GM11168 (cell line): ENCODE results near the gene NUP188.
"Not testable (repeated sequence)": the region's sequence is repeated elsewhere in the genome, so short reads cannot be mapped to it uniquely, and the experiment has no call there.

Experiments used
- in situ Hi-C: fragments of 300-500 bp; cut with MboI; formaldehyde crosslinking; loops from one replicate; pipeline ENCODE4 v1.12.0; 2022; ENCODE audit warnings: low sequenced_read_pairs; ENCODE audit not compliant: unreplicated experiment

Gene NUP188

DNA sequence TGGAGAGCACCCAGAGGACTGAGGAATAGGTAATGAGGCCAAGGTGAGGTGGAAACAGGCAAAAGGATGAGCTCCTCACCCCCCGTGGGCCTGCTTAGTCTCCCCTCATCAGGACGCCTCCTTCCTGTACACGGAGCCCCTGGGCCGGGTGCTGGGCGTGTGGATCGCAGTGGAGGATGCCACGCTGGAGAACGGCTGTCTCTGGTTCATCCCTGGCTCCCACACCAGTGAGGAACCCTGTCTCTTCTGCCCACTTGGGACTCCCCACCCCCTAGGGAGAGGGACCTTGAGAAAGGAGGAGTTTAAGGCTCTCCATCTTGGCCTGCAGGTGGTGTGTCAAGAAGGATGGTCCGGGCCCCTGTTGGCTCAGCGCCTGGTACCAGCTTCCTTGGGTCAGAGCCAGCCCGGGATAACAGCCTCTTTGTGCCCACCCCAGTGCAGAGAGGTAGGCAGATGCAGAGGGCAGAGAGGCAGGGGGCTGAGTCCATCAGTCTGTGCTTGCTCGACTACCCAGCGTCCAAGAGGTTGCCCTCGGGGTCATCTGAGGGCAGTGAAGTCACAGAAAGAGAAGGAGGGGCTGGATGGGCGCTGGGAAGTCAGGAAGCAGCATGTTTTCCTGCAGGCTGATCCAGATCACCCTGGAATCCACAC, 7.1 kb upstream of the NUP188 start:
- in situ Hi-C loops = no loop called here

DNA sequence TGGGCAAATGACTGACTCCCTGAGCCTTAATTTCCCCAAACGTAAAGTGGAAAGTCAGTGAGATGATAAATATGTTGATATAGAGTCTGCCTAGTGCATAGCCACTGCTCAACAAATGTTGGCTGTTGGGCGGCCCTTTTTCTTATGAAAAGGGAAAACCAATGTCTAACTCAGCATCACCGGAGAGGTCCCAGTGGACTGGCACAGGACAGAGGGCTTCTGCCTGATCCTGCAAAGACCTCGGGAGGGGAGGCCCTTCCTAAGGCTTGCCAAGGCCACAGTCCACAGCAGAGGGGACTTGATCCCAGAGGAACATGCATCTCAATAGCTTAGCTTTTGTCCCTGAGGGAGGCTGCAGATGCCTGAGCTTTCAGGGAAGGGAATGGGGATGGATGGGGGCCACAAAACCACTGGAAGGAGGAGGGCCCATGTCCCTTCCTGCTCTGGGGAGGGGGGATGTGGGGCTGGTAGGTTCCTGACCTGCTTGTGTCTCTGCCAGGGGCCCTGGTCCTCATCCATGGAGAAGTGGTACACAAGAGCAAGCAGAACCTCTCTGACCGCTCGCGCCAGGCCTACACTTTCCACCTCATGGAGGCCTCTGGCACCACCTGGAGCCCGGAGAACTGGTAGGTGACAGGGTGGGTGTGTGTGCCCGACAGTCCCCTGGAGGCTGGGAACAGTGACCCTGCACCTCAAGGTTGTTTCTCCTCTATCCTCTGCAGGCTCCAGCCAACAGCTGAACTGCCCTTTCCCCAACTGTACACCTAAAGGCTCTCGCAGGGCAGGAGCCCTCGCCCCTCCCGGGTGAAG, 6.3 kb upstream of the NUP188 start:
- in situ Hi-C loops = no loop called here

DNA sequence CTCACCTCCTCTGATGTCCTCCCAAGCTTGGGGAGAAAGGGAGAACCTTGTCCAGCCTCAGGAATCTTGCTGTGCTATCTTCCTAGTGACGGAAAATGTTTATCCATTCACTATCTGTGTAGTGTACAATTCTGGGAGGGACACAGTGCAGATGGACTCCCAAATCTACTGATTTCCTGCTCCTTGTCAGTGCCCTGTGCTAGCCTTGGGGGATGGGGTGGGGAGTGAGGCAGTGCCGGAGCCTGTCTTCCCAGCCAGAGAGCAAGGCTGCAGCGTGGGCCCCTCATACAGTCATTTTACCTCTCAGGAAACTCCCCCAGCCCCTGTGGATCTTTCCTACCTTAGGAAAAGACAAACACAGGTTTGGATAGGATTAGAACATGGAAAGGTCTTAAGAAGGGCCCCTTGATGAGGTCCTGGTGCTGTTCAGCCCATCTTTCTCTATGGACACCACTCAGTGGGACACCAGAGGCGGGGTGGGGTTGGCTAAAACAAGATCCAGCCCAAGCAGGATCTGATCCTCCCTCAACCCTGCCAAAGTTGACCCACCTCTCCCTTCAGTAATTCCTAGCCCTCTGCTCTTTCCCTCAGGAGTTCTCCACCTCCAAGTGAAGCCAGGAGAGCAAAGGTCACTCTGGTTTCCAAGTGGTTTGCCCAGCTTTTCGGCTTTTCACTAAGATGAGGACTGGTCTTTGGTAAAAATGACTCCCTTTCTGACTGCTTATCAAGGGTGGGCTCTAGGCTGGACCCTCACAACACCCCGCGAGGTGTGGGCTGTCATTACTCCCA, 3.5 kb upstream of the NUP188 start:
- in situ Hi-C loops = no loop called here

DNA sequence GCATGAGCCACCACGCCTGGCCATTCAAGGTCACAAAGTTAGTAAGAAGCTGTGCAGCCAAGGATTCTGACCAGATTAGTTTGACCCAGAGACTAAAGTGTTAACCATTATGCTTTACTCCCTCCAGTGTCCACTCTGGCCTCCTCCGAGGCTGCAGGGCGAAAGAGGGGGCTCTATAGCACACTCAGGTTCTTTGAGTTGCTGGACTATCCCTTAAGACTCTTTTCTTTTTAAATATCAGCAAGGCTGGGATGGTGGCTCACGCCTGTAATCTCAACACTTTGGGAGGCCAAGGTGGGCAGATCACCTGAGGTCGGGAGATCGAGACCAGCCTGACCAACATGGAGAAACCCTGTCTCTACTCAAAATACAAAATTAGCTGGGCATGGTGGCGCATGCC, 2.5 kb upstream of the NUP188 start:
- in situ Hi-C loops = not testable (repeated sequence)

DNA sequence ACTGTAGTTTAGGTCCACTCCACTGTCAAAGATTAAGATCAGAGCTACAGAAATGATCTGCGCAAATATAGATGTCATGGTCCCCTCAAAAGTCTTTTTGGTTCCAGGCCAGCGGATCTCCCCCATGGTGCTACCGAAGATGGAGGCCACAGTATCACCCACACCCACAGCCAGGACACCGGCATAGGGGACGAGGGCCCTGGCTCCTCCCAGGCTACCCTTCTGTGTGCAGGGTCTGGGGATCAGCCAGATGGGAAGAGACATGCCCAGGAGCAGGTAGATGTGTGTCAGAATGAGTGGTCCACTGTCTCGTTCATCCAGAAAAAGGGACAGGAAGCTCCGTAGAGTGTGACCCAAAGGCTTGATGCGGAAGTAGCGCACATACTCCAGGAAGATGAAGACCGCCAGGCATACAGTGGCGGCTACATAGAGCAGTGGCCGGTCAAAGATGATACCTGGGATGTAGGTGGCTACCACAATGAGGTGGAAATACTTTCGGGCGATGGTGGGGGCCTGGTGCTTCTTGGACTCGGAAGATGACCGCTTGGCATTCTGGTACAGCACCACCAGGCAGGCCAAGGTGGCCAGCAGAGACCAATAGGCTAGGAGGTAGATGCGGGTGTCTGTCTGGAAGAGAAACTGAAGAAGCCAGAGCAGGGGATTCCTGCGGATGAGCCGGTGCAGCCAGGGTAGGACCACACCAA, 1.5 kb upstream of the NUP188 start:
- in situ Hi-C loops = no loop called here

DNA sequence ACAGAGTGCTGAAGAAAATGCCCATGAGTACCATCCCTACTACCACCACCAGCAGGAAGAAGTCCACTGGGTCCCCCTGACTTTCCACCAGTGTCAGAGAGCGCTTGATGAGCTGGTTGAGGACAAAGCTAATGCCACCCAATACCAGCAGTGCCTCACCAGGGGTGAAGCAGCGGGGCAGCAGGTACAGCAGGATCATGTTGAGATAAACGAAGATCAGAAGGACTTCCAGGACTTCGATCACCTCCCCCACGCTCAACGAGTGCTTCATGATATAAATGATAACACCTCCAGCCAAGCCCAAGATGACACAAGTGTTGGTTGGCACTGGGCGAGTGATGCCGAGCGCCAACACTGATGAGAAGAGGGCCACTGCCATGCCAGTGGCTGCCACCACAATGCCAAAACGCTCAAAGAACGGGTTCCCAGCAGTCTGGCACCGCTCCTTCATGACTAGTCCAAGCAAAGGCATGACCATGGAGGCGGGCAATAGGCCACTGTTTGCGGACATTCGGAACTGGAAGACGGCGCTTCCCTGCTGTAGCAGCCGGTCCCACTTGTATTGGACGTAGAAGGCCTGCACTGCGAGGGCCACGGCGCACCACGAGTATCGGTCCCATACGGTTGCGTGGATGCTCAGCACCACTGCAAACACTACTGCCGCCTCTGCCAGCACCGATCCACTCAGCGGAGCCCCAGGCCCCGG, 775 bp upstream of the NUP188 start:
- in situ Hi-C loops = no loop called here

DNA sequence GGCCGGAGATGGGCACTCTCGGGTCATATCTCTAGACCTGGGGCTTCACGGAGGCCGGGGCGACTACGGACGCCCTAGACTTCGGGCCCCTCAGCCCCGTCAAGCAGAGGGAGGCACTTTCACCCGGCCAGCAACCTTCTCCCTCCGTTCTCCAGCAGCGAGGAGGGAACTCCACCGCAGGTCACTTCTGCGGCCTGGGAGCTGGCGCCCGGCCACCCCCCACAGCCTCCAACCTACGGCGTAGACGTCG, 297 bp upstream of the NUP188 start:
- in situ Hi-C loops = no loop called here

DNA sequence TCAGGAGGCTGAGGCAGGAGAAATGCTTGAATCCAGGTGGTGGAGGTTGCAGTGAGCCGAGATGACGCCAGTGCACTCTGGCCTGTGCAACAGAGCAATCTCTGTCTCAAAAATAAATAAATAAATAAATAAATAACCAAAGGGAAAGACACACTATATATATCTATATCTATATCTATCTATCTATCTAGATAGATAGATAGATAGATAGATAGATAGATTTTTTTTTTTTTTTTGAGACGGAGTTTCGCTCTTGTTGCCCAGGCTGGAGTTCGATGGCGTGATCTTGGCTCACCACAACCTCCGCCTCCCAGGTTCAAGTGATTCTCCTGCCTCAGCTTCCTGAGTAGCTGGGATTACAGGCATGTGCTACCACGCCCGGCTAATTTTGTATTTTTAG, 13.9 kb downstream of the NUP188 start:
- in situ Hi-C loops = not testable (repeated sequence)

DNA sequence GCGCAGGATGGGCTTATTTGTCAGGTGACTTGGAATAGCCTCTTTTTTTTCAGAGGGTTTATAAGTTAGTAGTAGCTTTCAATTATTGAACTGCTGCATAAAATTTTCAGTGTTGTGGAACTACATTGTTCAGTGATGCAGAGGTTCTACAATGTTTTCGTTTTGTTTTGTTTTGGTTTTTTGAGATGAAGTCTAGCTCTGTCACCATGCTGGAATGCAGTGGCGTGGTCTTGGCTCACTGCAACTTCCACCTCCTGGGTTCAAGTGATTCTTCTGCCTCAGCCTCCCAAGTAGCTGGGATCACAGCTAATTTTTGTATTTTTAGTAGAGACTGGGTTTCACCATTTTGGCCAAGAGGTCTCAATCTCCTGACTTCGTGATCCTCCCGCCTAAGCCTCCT, 22.0 kb downstream of the NUP188 start:
- in situ Hi-C loops = no loop called here

DNA sequence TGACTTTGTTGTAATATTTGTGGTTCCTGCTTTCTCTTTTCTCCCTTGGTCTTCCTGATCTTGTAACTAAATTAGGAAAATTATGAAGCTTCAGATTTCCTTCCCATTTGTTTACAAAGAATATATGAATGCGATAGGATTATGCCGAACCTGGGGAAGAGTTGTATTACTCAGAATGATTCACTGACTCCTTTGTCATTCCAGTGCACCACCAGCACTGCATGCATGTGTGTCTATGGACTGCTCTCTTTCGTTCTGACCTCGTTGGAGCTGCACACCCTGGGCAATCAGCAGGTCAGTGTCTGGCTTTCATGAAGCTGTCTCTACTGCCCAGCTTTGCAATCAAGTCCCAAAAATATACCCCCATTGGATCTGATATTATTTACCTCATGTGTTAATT, 25.5 kb downstream of the NUP188 start:
- in situ Hi-C loops = no loop called here

DNA sequence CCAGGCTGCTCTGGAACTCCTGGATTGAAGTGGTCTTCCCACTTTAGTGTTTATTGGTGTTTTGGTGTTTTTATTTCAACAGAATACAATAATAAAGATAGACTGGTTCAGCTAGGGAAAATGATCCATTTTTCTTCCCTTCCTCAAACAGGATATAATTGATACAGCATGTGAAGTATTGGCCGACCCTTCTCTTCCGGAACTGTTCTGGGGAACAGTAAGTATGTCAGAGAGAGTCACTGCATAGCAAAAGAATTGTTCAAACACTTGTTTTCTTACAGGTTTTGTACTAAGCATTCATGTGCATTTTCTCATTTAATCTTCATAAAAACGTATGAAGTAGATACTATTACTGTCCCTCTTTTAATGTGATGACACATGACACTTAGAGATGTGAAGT, 31.6 kb downstream of the NUP188 start:
- in situ Hi-C loops = no loop called here

DNA sequence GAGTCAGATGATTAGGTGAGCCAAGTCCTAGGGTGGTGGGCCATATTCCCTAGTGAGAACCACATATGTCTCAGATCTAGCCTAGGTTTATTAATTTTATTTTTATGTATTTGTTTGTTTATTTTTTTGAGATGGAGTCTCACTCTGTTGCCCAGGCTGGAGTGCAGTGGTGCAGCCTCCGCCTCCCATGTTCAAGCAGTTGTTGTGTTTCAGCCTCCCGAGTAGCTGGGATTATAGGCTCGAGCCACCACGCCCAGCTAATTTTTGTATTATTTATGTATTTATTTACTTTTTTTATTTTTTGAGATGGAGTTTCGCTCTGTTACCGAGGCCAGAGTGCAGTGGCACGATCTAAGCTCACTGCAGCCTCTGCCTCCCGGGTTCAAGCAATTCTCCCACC, 36.0 kb downstream of the NUP188 start:
- in situ Hi-C loops = no loop called here

DNA sequence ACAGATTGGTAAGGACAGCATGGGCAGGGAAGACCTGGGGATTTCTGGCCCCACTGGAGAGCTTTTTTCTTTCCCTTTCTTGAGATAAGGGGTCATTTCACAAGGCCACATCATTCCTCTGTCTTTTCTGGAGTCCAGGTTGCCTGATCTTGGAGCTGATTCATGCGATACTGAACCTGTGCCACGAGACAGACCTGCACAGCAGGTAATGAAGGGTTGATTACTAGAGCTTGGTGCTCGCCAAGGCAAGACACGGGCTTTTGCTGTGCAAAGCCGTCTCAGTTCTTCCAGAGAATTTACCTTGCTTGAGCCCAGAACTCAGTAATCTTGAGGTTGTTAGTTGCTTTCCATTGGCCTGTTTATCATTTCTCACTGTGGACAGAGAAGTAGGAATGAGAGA, 39.2 kb downstream of the NUP188 start:
- in situ Hi-C loops = no loop called here

DNA sequence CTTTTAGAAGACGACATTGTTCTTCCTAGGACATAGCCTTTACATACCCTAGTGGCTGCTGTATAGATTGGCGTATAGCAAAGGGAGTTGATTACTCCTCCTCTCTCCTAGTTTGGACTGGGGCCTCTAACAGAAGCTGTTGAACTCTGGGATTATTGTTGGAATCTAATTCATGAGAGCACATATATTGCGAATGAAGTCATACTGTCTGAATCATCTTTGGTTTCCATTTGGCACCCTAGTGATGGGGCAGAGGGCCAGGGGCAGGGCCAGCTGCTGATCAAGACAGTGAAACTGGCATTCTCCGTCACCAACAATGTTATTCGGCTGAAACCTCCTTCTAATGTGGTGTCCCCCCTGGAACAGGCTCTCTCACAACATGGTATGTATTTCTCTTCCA, 40.3 kb downstream of the NUP188 start:
- in situ Hi-C loops = no loop called here

DNA sequence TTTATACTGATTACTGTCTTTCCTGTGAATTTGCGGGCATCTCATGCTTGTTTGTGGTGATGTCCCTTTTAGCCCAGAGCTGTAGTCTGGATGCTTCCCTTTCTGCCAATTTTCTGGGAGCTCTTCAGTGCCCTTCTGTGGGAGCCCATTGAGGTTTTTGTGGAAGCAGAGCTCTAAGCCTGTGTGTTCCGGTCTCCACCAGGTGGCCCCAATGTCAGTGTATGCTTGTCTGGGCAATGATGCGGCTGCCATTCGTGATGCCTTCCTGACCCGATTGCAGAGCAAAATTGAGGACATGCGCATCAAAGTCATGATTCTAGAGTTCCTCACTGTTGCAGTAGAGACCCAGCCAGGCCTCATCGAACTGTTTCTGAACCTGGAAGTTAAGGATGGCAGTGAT, 45.5 kb downstream of the NUP188 start:
- in situ Hi-C loops = no loop called here

DNA sequence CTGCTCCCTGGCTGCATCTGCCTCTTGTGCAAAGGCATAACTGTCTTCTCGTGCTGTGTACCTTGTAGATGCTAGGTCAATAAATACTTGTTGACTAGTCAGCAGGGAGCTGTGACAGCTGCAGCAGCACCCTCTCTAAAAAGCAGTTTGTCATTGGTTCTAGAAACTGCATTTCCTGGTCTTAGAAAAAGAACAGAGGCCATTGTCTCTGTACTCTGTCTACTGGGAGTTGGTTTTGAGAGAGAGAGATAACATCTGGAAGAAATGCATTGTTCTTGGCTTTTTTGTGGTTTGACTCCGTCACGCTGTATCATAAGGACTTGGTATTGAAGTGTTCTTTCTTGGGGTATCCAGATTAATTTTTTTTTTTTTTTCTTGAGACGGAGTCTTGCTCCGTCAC, 48.3 kb downstream of the NUP188 start:
- in situ Hi-C loops = no loop called here

DNA sequence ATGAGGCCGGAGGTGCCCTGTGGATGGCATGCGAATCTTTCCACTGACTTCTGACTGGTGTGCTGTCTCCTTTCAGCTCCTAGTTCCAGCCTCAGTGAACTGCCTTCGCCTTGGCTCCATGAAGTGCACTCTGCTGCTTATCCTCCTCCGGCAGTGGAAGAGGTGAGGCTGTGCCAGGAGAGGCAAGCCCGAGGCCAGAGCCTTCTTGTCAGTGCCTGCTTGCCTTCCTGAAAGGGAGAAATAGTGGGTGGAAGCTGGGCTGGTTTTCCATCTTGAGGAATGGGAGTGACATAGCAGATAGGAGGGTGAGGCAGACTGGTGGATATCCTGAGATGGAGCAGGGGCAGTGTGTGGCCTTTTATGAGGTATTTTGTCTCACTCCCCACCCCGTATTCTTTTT, 51.0 kb downstream of the NUP188 start:
- in situ Hi-C loops = no loop called here

DNA sequence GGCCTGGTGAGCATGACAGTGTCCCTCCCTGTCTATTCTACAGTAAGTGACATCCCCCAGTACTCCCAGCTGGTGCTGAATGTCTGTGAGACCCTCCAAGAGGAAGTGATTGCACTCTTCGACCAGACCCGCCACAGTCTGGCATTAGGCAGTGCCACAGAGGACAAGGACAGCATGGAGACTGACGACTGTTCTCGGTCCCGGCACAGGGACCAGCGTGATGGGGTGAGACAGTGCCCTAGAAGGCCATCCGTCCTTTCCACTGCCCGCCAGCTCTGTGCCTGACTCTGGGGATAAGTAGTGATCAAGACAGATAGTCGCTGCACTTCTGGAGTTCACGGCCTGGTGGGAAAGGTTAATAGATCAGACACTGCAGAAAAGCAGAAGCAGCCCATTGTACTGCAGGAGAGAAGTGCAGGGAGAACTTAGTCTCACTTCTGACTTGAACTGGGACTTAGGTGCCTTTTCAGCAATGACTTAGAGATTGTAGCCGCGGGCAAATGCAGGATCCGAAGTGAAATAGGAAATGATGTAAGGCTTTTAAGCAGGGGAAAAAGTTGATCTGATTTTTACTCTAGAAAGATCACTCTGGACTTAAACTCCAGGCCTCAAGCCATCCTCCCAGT, 52.2 kb downstream of the NUP188 start:
- in situ Hi-C loops = no loop called here

DNA sequence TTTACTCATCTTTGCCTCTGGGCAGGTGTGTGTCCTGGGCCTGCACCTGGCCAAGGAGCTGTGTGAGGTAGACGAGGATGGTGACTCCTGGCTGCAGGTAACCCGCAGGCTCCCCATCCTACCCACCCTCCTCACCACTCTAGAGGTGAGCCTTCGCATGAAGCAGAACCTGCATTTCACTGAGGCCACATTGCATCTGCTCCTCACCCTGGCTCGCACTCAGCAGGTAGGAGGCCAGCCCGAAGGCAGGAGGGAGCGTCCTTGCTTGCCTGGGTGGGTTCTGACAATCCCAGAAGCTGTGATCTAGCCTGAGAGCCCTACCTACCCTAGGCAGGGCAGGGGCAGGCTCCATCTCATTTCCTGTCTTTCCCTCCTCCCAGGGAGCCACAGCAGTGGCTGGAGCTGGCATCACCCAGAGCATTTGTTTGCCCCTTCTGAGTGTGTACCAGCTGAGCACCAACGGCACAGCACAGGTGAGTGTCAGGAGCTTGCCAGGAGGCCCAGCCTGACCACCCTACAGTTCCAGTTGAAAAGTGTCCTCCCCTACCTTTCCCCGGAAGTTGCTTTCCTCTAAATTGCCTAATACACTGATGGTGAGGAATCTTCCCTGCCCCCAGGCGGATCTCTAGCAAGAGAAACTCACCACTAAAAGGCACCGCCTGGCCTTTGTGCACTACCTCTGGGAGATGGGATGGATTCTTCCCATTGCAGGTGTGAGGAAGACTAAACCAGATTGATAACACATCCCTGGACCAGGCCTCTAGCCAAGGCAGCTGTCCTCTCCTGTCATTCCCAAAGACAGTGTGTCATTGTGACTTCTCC, 54.2 kb downstream of the NUP188 start:
- in situ Hi-C loops = no loop called here
